Activated T-cell treated with anti-CD3 and anti-CD28 coated beads, Interleukin-2, amount 50 U/mL, for 48 hours (primary cell): ENCODE data around the gene MREG.

Experiments used
- DNase-seq, 2 experiments: peaks; one replicate each; pipeline ENCODE4 v3.0.0-alpha.2; 2020

Gene MREG

DNA sequence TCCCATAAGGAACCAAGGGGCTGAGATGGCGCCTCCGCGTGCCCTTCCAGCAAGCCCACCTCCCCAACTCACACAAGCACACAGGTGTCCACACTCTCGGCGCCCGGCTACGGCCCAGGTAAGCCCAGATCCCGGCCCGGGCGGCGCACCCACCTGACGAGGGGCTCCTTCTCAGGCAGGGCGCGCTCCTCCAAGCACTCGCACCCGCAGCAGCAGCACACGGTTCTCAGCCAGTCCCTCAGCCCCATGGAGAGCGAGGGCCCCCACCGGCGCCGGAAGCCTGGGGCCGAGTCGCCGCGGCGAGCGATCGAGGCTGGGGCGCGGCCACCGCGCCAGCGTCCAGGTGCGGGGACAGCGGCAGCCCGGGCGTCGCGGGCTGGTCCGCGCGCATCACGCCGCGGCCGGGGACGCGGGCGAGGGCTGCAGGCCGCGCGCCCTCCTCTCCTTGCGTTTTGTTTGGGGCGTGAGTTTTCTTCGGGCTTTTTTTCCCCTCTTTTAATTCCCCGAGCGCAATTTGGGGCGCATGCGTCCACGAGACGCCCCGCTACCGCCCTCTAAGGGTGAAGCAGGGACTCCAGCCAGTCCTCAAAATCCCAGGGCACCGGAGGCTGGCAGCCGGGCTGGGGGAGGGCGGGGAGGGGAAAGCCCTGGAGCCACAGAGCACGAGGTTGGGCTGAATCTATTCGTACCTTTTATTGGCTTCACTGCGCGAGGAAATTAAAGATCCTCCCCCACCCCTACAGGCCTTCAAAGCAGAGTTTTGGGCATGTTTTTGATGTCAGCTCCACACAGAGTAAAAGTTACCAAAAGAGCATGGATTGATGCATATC is at the start of gene MREG:
MREG (minus strand) TSS at position 472 of the 830 bp plus-strand sequence; CDS start at position 248, 224 bp downstream.
- DNase-seq = peak; percentile 91 to 92

DNA sequence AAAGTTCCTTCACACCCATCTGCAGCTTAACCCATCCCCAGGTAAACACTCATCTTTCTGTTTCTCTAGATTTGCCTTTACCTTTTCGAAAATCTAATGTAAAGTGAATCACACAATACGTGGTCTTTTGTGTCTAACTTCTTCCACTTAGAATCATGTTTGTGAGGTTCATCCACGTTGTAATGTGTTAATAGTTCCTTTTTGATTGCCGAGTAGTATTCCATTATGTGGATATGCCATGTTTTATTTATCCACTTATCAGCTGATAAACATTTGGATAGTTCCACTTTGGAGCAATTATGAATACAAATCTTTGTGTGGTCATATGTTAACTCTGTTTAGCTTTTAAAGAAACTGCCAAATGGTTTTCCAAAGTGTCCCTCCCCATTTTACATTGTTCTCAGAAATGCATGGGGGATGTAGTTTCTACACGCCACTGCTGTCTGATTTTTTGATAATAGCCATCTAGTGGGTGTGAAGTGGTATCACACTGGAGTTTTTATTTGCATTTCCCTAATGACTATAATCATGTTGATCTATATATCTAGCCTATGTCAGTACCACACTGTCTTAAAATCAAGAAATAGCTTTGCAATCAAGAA is 46.0 kb upstream of the MREG start:
- no peak for DNase-seq

DNA sequence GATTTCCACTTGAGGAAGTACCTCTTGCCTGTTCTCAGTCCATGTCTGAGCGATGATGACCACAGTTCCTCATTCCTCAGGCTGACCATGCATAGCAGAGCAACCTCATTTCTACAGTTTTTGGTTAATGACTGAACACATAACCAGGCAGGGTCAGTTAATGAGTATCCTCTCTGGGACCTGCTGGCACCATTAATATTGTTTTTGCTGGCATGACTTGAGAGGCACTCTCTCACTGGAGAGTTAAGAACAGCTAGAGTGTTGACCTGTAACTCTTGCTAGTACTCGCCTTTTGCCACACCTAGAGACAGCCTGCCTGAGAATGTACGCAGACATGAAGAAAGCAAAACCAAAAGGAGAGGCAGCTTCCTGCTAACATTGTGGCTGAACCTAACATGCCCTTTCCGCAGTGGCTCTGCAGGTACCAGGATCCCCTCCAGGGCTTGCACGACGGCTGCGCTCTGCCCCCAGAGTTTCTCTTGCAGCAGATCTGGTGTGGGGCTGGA is 44.4 kb upstream of the MREG start:
- peak; percentile 58 to 64 for DNase-seq

GRCh38 chr2:216056739-216057138 is 43.4 kb upstream of the MREG start:
- no peak for DNase-seq

GRCh38 chr2:216055680-216056079 is 42.3 kb upstream of the MREG start:
- DNase-seq = no peak

DNA sequence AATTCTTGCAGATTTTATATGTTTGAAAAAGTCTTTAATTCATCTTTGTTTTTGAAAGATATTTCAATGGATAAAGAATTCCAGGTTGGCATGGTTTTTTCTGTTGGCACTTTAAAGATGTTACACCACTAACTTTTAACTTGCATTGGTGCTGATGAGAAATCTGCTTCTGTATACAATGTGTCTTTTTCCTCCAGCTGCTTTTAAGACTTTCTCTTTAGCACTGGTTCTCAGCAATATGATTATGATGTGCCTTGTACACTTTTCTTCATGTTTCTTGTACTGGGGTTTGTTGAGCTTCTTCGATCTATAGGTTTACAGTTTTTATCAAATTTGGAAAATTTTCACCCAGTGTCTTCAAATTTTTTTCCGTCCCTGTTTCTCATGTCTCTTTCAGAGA is 39.1 kb upstream of the MREG start:
- DNase-seq = no peak

- no peak for DNase-seq
Observed at GRCh38 chr2:216051350-216051749, 38.0 kb upstream of the MREG start.

GRCh38 chr2:216049452-216049851 is 36.1 kb upstream of the MREG start:
- DNase-seq = no peak

- DNase-seq = no peak
Observed at GRCh38 chr2:216047397-216047796, 34.0 kb upstream of the MREG start.

GRCh38 chr2:216044883-216045486 is 31.6 kb upstream of the MREG start:
- DNase-seq = no peak

GRCh38 chr2:216043949-216044348 is 30.6 kb upstream of the MREG start:
- DNase-seq = no peak

- DNase-seq = no peak
Observed at GRCh38 chr2:216041438-216041837, 28.1 kb upstream of the MREG start.

- no peak for DNase-seq
Observed at GRCh38 chr2:216039918-216040317, 26.6 kb upstream of the MREG start.

DNA sequence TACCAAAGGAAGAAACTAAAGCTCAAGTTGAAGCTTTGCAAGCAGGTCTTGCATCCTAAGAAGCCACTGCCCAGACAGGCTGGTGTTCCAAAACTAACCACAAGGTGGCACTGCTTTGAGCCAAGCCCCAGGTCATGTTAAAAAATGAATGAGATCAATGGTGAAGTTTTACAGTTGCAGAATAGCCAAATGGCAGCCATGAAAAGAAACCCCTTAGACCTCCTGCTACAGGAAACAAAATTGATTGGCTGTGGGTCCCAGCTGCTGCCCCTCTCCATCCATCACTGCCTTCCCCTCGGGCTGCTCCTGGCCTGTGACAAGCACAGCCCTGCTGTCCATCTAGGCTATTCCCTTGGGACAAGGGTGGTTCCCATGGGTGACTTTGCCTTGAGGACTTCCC is 20.7 kb upstream of the MREG start:
- peak; percentile 88 to 90 for DNase-seq

DNA sequence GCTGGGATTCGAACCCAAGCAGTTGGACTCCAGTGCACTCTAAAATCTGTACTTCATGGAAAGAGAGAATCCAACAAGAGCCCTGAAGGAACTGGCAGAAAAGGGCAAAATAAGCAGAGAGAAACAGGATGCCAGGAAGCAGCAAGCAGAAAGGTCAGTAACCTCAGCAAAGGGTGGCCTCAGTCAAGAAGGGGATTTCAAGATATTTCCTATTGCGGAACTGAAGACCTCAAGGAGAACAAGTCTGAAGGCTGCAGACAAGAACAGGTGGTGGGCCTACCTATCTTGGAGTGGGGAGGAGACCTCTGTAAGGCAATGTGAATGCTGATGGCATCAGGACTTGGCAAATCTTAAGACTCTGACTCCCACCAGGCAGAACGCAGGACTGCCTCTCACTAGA is 20.1 kb upstream of the MREG start:
- no peak for DNase-seq

- no peak for DNase-seq
Observed at GRCh38 chr2:216031960-216032689, 18.8 kb upstream of the MREG start.

DNA sequence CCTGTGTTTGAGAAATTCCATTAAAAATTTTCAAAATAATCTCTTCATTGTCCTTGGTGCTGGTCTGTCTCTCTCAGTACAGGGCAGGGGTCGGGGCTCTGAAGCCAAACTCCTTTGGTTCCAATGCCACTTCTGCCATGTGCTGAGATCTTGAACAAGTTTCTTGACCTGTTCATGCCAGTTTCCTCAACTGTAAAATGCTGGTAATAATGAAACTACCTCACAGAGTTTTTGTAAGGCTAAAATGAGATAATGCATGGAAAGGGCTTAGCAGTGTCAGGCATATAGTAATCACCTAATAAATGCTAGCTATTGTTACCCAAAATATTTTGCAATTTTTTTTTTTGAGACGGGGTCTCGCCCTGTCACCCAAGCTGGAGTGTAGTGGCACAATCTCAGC is 16.9 kb upstream of the MREG start:
- DNase-seq = no peak

- DNase-seq = no peak
Observed at GRCh38 chr2:216029416-216030129, 16.2 kb upstream of the MREG start.

DNA sequence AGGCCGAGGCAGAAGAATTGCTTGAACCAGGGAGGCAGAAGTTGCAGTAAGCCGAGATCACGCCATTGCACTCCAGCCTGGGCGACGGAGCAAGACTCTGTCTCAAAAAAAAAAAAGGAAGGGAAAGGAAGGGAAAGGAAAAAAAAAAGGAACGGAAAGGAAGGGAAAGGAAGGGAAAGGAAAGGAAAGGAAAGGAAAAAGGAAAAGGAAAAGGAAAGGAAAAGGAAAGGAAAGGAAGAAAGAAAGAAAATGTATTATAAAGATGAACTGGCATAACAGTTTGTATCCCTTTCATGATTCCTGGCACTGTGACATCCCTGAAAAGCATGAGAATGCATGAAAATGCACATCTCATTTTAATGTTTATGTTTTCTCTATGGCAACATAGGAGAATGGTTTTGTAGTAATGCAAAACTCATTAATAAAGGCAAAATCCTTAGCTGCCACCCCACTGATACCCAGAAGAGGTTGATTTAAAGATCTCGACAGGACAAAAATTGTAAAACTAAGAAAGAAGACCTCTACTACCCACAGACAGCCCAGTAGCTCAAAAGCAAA is 11.5 kb upstream of the MREG start:
- DNase-seq = no peak

DNA sequence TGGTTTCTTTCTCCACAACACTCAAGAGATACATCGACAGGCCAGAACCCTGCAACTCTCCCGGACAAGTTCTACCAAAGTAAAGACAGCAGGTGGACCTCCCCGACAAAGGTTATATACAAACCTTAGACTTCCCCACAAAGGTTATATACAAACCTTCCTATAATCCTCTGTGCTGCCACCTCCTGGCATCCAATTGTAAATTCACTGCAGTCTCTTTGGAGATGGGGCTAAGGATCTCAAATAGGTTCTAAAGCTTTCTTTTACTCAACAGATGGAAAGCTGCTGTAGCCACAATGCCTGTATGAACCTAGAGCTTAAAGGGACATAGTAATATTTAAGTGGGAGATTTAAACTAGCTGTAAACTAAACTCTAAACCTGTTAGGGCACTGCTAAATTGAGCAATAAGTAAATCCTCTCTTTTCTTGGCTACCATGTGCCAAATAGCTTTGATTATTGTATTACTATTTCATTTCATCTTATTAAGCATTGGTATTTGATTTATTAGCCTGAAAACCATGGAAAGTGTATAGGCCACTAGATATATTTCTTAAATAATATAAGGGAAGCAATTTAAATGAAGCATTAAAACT is 9.8 kb upstream of the MREG start:
- DNase-seq = peak; percentile 56 to 65

DNA sequence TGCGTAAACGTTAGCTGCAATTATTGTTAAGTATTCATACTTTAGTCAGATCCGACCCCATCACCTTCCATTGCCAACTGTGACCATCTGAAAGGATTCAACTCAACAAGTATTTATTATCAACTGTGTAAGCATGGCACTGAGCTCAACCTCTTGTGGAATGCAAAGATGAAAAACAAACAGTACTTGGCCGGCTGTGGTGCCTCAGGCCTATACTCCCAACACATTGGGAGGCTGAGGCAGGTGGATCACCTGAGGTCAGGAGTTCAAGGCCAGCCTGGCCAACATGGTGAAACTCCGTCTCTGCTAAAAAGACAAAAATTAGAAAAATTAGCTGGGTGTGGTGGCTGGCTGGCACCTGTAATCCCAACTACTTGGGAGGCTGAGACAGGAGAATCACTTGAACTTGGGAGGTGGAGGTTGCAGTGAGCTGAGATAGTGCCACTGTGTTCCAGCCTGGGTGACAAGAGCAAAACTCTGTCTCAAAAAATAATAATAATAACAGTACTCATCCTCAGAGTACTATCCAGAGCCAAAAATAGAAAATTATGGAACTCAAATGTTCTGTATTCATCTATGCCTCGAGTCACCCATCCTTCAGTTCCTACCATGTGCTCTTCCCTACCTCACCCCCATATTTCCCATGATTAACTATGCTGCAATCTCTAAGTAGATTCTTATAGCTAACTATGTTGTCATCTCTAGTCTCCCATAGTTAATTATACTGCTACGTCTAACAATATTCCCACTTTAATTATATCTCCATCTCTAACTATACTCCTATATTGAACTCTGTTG is 8.6 kb upstream of the MREG start:
- no peak for DNase-seq
